CD14-positive monocyte (primary cell): Measurements from ENCODE around the gene SMIM24. TPM values are rescaled to one million over a fixed set of nuclear protein-coding genes. Genes with fewer than 3 reads are reported as not detected.

ENCODE experiments used
- DNase-seq, 3 donors: peaks; one replicate each; pipeline ENCODE4 v3.0.0-alpha.2; 2011 to 2022
- H2AFZ ChIP-seq: 2 replicates; pipeline ENCODE4 v1.6.0; 2012; ENCODE audit warnings: mild to moderate bottlenecking, low read depth, low read length, inconsistent platforms; ENCODE audit not compliant: insufficient read depth, poor library complexity, severe bottlenecking
- H3K27ac ChIP-seq, 2 donors: 1 replicate in 1 of 2; 2 replicates in 1 of 2; pipeline ENCODE4 v1.5.1; 2012 to 2013; ENCODE audit warnings: low read length in 2 of 2, control low read depth in 1 of 2, inconsistent platforms in 1 of 2, low read depth in 1 of 2, mild to moderate bottlenecking in 1 of 2
- H3K27me3 ChIP-seq, 2 donors: one replicate each; pipeline versions ENCODE4 v1.6.0 to v1.6.1; 2011 to 2013; ENCODE audit warnings: low read length in 2 of 2; ENCODE audit not compliant: control insufficient read depth in 2 of 2, insufficient read depth in 2 of 2
- H3K36me3 ChIP-seq, 2 donors: replicated peaks in 1 of 2; 1 replicate in 1 of 2; 2 replicates in 1 of 2; pipeline versions ENCODE4 v1.5.1 to v1.6.1; 2012 to 2013; ENCODE audit warnings: low read length in 2 of 2, control low read depth in 1 of 2, inconsistent platforms in 1 of 2, mild to moderate bottlenecking in 1 of 2; ENCODE audit not compliant: insufficient read depth in 2 of 2, control insufficient read depth in 1 of 2
- H3K4me1 ChIP-seq, 2 donors: 1 replicate in 1 of 2; 2 replicates in 1 of 2; pipeline versions ENCODE4 v1.5.1 to v1.6.1; 2012 to 2013; ENCODE audit warnings: low read length in 2 of 2, control low read depth in 1 of 2, inconsistent platforms in 1 of 2, mild to moderate bottlenecking in 1 of 2, moderate library complexity in 1 of 2; ENCODE audit not compliant: insufficient read depth in 2 of 2, control insufficient read depth in 1 of 2
- H3K4me2 ChIP-seq: replicated peaks from 2 replicates; pipeline ENCODE3; 2012; ENCODE audit warnings: low read length, moderate library complexity, mild to moderate bottlenecking; ENCODE audit not compliant: poor library complexity, severe bottlenecking; ENCODE audit errors: extremely low read depth
- H3K4me3 ChIP-seq, 3 experiments: fragments of 200-600 bp in 1 of 3; sonication (generic) in 1 of 3; replicated peaks in 1 of 3; 1 replicate in 2 of 3; 2 replicates in 1 of 3; pipeline ENCODE4 v1.5.1; 2011 to 2013; ENCODE audit warnings: low read length in 3 of 3, mild to moderate bottlenecking in 3 of 3, control low read depth in 2 of 3, low read depth in 2 of 3, inconsistent platforms in 1 of 3, moderate library complexity in 1 of 3
- H3K79me2 ChIP-seq: 2 replicates; pipeline ENCODE4 v1.6.0; 2012; ENCODE audit warnings: mild to moderate bottlenecking, control low read depth, inconsistent platforms, low read length, moderate library complexity; ENCODE audit not compliant: insufficient read depth
- H3K9ac ChIP-seq: 2 replicates; pipeline ENCODE4 v1.6.0; 2017; ENCODE audit warnings: low read length, mild to moderate bottlenecking; ENCODE audit not compliant: insufficient read depth, poor library complexity, severe bottlenecking
- H3K9me3 ChIP-seq, 2 donors: replicated peaks in 1 of 2; 1 replicate in 1 of 2; 2 replicates in 1 of 2; pipeline versions ENCODE4 v1.5.1 to v1.6.1; 2012 to 2013; ENCODE audit warnings: low read length in 2 of 2, control low read depth in 1 of 2; ENCODE audit not compliant: control insufficient read depth in 1 of 2, insufficient read depth in 1 of 2
- H4K20me1 ChIP-seq: 2 replicates; pipeline ENCODE4 v1.6.0; 2012; ENCODE audit warnings: mild to moderate bottlenecking, low read length, control low read depth, moderate library complexity; ENCODE audit not compliant: insufficient read depth
- H3K27ac Mint-ChIP-seq, 7 donors: one replicate each; pipeline ENCODE4 v1.8.0; 2020; ENCODE audit warnings: mild to moderate bottlenecking in 7 of 7, mixed read lengths in 7 of 7, moderate library complexity in 6 of 7, inconsistent platforms in 2 of 7
- H3K27me3 Mint-ChIP-seq, 3 donors: one replicate each; pipeline ENCODE4 v1.8.0; 2021 to 2022; ENCODE audit warnings: low read depth in 3 of 3, mild to moderate bottlenecking in 3 of 3, mixed read lengths in 3 of 3, moderate library complexity in 3 of 3, inconsistent platforms in 1 of 3
- H3K36me3 Mint-ChIP-seq, 2 donors: one replicate each; pipeline ENCODE4 v1.8.0; 2020; ENCODE audit warnings: mixed read lengths in 2 of 2, inconsistent platforms in 1 of 2, mild to moderate bottlenecking in 1 of 2
- H3K4me1 Mint-ChIP-seq: one replicate; pipeline ENCODE4 v1.8.0; 2020; ENCODE audit warnings: mild to moderate bottlenecking, mixed read lengths
- H3K4me3 Mint-ChIP-seq, 2 donors: one replicate each; pipeline ENCODE4 v1.8.0; 2020; ENCODE audit warnings: mild to moderate bottlenecking in 2 of 2, mixed read lengths in 2 of 2, moderate library complexity in 1 of 2
- H3K9me3 Mint-ChIP-seq, 7 donors: one replicate each; pipeline ENCODE4 v1.8.0; 2020 to 2022; ENCODE audit warnings: mixed read lengths in 7 of 7, mild to moderate bottlenecking in 6 of 7, moderate library complexity in 6 of 7, inconsistent platforms in 2 of 7
- WGBS: methylation state at CpG from one replicate; pipeline ENCODE4 v1.1.5; 2013; ENCODE audit warnings: missing lambda C conversion rate; ENCODE audit not compliant: insufficient coverage; 5-methylcytosine and 5-hydroxymethylcytosine counted together
- intact Hi-C, 2 donors: fragments of 100-400 bp; cut with micrococcal nuclease; formaldehyde crosslinking; loops; one replicate each; pipeline versions ENCODE4 v1.15.0 to v1.15.1; 2023
- polyA plus RNA-seq, 3 donors: library from polyadenylated mRNA; depleted of rRNA in 1 of 3; unstranded in 2 of 3; stranded (reverse) in 1 of 3; fragments of 300-500 nt in 2 of 3; fragments of >200 nt in 1 of 3; fragmentation: Illumina TruSeq in 2 of 3; gene quantifications; 1 replicate in 2 of 3; 2 replicates in 1 of 3; pipeline ENCODE4 v1.2.3, GENCODE V29; 2012 to 2021
- TF ChIP-seq, protein P1 (sequence below): fragments of 200-600 bp; IDR thresholded peaks from one replicate; pipeline ENCODE4 v1.8.0; 2022; ENCODE audit warnings: antibody characterized with exemption, mild to moderate bottlenecking

SMIM24 gene
- polyA plus RNA-seq, 3 donors, result 0.30 TPM; not detected in 2

- H2AFZ ChIP-seq, result peak within 1 kb of the TSS; percentile 90
- DNase-seq, result peak; percentile 99
- WGBS, result 2% methylated on average over 77 of the region's 79 CpGs
- H3K4me2 ChIP-seq, result peak within 1 kb of the TSS; percentile 98
- H3K4me3 ChIP-seq, result peak within 1 kb of the TSS; percentile 86 to 91 (median 87)
- peaks cover 16 to 18% of the 10 kb centered on the region in 2 donors for H3K36me3 ChIP-seq
- H4K20me1 ChIP-seq, result peaks cover 25% of the 10 kb centered on the region
- peaks cover 17 to 26% of the 10 kb centered on the region in 2 donors for H3K36me3 Mint-ChIP-seq
- peaks cover 46% of the 10 kb centered on the region for H3K79me2 ChIP-seq
- no peaks in the 10 kb centered on the region for H3K9me3 ChIP-seq
- intact Hi-C loops, result loop anchor here (5.0 to 10.0 kb wide), 4 partner anchors 47 to 71 kb away; partner anchors contain the start of genes HMG20B (in 1 of the 2) and MFSD12 (in 1 of the 2)
- H3K27me3 Mint-ChIP-seq, result peaks cover 0 to 3% (median 2%) of the 10 kb centered on the region in 3 donors
- peak within 1 kb of the TSS; percentile 94 to 97 (median 96) for H3K27ac Mint-ChIP-seq
- TF ChIP-seq, protein P1, sequence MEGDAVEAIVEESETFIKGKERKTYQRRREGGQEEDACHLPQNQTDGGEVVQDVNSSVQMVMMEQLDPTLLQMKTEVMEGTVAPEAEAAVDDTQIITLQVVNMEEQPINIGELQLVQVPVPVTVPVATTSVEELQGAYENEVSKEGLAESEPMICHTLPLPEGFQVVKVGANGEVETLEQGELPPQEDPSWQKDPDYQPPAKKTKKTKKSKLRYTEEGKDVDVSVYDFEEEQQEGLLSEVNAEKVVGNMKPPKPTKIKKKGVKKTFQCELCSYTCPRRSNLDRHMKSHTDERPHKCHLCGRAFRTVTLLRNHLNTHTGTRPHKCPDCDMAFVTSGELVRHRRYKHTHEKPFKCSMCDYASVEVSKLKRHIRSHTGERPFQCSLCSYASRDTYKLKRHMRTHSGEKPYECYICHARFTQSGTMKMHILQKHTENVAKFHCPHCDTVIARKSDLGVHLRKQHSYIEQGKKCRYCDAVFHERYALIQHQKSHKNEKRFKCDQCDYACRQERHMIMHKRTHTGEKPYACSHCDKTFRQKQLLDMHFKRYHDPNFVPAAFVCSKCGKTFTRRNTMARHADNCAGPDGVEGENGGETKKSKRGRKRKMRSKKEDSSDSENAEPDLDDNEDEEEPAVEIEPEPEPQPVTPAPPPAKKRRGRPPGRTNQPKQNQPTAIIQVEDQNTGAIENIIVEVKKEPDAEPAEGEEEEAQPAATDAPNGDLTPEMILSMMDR, result no peak
- peaks cover 23 to 28% of the 10 kb centered on the region in 2 donors for H3K4me1 ChIP-seq
- peaks cover 0 to 3% (median 0%) of the 10 kb centered on the region in 7 donors for H3K9me3 Mint-ChIP-seq
- no peaks in the 10 kb centered on the region for H3K27me3 ChIP-seq
- H3K9ac ChIP-seq, result peak within 1 kb of the TSS; percentile 98
- H3K4me1 Mint-ChIP-seq, result peaks cover 43% of the 10 kb centered on the region
- peak within 1 kb of the TSS; percentile 94 to 95 for H3K4me3 Mint-ChIP-seq
- H3K27ac ChIP-seq, result peak within 1 kb of the TSS; percentile 58 to 92
Measured at GRCh38 chr19:3505598-3506383, 25.5 kb upstream of the SMIM24 start, which contains the start of gene FZR1. Gene FZR1, plus strand, starts transcription at chr19:3506311. Its CDS starts 16,679 bp downstream, at chr19:3522990.

DNA sequence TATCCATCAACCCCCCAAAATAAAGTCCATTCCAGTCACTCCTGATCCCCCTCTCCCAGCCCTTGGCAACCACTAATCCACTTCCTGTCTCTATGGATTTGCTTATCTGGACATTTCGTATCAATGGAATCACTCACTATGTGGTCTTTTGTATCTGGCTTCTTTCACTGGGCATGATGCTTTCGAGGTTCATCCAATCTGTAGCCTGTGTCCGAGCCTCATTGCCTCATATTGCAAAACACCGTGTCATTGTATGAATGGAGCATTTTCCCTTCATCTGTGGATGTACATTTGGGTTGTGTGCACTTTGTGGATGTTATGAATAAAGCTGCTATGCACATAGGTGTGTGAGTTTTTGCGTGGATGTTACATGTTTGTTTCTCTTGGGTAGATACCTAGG is 24.4 kb upstream of the SMIM24 start:
- TF ChIP-seq, protein P1, result no peak
- no peak overlapping the region for H2AFZ ChIP-seq
- WGBS, result 70% methylated on average over 2 of the region's 5 CpGs
- no peaks in the 10 kb centered on the region for H3K9me3 ChIP-seq
- H3K4me2 ChIP-seq, result no peak overlapping the region
- Mint-ChIP-seq H3K4me1 (peaks cover 44% of the 10 kb centered on the region), H3K4me3 (no peak overlapping the region), H3K36me3 (peaks cover 7 to 15% of the 10 kb centered on the region in 2 donors), H3K9me3 (peaks cover 0 to 3% (median 0%) of the 10 kb centered on the region in 7 donors), H3K27me3 (peaks cover 0 to 2% (median 0%) of the 10 kb centered on the region in 3 donors), H3K27ac (peak overlapping the region; percentile 42 to 97 (median 96))
- DNase-seq, result peak; percentile 11 to 42 (median 15)
- no peak overlapping the region for H3K9ac ChIP-seq
- H3K4me3 ChIP-seq, result no peak overlapping the region
- H3K27ac ChIP-seq, result peak overlapping the region; percentile 58 to 92
- H4K20me1 ChIP-seq, result peaks cover 14% of the 10 kb centered on the region
- H3K4me1 ChIP-seq, result peaks cover 29 to 34% of the 10 kb centered on the region in 2 donors
- intact Hi-C loops, result loop anchor here (5.0 to 10.0 kb wide), 4 partner anchors 48 to 70 kb away; partner anchors contain the start of genes HMG20B (in 1 of the 2) and MFSD12 (in 1 of the 2)
- no peaks in the 10 kb centered on the region for H3K27me3 ChIP-seq
- peaks cover 43% of the 10 kb centered on the region for H3K79me2 ChIP-seq
- H3K36me3 ChIP-seq, result peaks cover 8 to 10% of the 10 kb centered on the region in 2 donors
